ENCODE data around the gene AGT.
"Not testable (repeated sequence)": the region's sequence is repeated elsewhere in the genome, so short reads cannot be mapped to it uniquely, and the experiment has no call there.

The AGT gene

DNA sequence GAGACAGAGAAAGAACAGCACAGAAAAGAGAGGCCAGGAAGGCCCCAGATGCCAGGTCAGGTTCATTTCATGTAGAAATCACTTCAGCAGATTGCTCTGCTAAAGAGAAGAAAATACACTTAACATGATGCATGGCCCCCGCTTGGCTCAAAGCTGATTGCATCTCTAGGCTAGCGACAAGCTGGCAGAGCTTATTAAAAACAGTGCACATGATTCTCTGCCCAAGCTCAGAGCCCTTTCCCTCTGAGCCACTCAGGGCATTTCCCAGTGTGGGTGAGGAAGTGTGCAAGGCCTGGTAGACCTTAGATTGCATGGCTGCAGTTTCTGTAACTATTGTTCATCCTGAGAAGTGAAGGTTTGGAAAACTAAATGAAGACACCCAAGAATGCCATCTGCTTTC lies 30.0 kb upstream of the AGT start:
- no peak for DNase-seq

DNA sequence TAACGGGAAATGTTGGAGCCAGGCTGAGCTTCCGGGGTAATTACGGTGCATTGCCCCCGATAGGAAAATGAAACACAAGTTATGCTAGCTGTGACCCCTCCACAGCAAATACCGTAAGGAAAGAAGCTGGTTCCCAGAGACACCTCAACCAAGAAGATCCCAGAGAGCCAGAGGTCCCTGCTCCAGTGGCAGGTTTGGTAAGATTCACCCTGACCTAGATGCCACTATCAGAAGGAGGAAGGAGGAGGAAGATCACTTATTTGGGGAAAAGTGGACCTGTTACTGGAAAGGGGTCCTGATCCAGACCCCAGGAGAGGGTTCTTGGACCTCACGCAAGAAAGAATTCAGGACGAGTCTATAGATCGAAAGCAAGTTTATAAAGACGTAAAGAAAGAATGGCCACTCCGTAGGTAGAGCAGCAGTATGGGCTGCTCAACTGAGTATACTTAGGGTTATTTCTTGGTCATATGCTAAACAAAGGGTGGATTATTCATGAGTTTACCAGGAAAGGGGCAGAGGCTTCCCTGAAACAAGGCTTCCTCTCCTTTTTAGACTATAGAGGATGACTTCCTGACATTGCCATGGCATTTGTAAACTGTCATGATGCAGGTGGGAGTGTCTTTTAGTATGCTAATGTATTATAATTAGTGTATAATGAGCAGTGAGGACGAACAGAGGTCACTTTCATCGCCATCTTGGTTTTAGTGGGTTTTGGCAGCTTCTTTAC lies 25.8 kb upstream of the AGT start:
- no peak for DNase-seq

DNA sequence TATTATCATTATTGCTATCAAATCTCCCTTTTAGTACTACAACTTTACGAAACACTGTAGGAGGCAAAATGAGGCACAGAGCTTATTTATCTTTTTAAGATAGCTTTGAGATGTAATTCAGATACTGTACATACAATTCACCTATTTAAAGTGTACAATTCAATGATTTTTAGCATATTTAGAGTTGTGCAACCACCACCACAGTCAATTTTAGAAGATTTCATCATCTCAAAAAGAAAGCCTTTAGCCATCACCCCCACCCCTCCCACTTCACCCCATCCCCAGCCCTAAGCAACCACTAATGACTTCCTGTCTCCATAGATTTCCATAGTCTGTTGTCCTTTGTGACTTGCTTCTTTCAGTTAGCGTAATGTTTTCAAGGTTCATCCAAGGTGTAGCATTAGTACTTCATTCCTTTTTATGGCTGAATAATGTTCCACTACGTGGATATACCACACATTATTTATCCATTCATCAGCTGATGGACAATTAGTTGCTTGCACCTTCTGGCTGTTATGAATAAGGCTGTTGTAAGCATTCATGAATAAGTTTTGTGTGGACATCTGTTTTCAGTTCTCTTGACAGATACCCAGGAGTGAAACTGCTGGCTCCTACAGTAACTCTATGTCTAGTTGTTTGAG lies 23.8 kb upstream of the AGT start:
- DNase-seq, result no peak

DNA sequence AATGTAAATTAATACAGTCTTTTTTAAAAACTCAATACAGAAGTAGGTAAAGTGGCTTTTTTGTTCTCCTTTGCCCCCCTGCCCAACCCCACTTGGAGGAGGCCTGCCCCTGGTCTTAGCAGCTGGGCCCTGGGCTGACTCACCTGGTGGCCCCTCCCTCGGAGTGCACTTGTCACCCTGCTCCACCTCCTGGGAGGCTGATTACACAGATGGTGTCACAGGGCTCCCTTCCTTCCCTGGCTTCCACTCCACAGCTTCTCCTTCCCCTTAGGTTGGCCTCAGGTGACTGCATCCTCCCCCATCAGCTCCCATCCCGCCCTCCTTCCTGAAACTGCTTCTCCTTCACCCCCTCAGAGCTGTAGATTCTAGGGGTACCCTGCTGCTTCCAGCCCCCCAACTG lies 21.5 kb upstream of the AGT start:
- DNase-seq, result no peak

DNA sequence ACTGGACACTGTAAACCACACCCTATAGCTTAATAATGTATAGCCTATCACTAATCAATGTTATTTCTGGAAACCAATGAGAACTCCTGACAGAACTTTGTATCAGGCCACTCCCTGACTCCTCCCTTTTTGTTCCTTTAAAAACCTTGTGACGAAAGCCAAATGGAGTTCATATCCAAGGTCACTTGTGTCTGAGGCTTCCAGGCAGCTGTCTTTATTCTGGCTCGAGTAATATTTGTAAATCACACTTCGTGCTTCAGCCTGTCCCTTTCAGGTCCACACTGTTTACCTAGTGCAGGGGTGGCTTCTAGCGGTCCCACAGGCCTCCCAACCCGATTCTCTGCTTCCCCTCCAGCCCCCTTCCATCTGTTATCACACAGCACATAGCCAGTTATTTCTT lies 17.1 kb upstream of the AGT start:
- DNase-seq, result no peak

DNA sequence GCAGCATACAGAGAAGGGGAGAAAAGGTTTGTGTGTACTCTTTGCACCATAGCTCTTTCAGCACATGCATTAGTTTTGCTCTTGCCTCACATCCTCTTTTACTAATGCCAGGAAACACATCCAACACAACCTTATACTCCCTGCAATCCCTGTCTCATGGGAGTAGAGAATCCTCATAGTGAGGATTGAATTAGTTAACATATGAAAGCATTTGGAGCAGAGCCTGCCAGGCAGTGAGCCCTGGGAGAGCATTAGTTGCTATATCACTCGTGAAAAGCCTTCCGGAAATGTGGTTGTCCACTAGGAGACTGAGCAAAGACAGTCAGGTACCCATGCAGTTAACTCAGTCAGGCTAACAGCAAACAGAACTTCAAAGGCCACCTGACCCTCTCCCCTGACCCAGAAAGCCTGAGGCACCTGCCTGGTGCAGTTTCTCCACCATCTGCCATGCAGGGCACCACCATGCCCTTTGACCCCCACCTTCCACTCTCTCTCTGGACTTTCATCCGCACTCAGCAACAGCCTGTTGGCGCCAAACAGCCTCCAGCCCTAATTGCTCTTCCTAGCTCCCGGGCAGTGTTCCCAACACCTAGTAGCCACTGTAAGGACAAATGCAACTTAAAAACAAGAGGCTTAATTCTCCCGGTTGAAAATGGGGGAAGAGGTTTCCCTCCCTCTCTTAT lies 14.9 kb upstream of the AGT start:
- peak; percentile 61 for DNase-seq

DNA sequence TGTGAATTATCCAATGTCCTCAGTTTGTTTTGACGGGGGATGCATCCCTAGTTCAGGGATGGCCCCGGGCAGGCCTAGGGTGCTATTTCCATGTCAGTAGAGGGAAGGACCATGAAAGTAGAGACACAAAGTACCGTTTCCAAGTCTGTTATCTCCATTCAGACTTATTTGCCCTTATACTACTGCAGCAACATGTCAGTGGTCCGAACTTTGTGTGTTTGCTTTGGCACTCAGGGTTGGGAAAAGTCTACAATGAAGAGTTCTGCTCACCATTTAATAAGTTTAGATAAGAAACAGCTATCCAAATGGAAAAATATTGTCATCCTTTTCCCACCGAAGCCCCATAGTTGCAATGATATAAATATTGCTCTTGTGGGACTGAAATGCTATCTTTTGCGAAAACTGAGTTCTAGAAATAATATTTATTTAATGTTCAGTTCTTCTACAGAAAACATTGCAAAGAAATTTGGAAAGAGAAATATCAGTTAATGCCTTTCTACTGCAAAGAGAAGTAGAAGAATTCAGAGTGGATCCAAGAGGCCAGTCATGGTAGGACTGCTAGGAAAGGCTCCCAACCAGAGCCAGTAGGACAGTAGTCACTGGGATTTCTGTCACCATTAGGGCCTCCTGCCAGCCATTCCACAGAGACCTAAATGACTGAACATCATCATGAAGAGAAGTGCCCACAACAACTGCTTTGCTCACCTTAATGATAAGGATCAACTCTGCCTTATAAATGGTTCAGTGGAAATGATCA lies 11.5 kb upstream of the AGT start:
- no peak for DNase-seq

DNA sequence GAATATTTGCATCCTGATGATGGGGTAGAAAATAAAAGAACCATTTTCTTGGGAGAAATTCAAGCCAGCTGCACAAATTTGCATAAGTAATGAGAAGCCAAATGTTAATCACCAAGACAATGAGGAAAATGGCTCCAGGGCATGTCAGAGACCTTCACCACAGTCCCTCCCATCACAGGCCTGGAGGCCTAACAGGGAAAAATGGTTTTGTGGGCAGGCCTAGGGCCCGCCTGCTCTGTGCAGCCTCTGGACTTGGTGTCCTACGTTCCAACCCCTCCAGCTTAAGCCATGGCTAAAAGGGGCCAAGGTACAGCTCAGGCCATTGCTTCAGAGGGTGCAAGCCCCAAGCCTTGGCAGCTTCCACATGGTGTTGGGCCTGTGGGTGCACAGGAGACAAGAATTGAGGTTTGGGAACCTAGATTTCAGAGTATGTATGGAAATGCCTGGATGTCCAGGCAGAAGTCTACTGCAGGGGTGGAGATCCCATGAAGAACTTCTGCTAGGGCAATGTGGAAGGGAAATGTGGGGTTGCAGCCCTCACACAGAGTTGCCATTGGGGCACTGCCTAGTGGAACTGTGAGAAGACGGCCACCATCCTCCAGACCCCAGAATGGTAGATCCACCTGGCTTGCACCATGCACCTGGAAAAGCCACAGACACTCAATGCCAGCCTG lies 8.1 kb upstream of the AGT start:
- not testable (repeated sequence) for DNase-seq

DNA sequence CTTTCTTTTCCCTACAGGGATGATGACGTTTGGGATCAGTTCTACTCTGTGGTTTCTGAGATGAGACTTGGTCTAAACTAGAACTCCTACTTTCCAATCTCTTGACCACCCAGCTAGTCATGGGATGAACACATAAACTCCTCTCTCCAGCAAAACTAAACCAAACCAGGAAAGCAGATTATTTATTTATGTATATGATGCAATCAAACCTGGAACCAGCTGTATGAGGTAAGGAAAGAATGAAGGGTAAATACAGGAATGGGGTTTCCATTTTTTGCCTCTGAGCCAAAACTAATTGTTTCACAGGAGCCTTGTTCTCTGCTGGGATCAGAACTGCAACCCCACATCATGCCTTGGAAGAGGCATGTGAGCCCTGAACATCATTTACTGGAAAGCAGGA lies 3.3 kb upstream of the AGT start:
- peak; percentile 35 for DNase-seq

DNA sequence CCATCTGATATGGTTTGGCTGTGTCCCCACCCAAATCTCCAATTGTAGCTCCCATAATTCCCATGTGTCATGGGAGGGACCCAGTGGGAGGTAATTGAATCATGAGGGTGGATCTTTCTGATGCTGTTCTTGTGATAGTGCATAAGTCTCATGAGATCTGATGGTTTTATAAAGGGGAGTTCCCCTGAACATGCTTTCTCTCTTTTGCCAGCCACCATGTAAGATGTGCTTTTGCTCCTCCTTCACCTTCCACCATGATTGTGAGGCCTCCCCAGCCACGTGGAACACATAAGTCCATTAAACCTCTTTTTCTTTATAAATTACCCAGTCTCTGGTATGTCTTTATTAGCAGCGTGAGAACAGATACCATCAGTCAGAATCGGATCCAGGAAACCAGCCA lies 2.5 kb upstream of the AGT start:
- DNase-seq, result not testable (repeated sequence)

DNA sequence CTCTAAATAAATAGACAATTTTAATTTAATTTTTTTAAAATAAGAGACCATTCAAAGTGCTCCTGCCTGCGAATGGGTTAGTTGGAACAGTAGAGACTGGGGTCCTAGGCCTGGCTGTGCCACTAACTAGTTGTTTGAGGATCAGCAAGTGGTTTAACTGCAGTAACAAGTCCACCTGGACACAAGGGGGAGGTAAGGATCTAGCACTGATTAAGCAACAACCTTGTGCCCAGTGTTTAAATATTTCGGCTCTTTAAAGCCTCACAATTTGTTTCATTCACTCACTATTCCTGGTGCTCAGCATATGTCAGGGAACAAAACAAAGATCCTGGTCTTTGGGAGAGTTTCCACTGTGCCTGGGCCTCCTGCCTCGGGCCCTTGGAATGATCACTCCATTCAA lies 1.6 kb upstream of the AGT start:
- no peak for DNase-seq

DNA sequence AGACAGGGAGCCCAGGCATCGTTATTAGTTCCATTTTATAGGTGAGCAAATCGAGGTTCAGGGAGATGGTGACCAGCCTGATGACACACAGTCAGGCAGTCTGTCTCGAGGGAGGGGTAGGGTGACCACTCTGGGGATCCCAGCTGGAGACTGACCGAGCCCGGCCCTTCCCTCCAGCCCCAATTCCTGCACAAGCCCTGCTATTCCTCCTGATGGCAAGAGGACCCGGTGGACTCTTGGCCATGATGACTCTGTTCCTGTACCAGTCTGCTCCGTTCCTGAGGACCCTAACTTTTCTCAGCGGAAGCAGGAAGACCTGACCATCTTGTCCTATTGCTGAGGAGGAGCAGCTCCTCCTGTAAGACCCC lies 391 bp downstream of the AGT start:
- no peak for DNase-seq

DNA sequence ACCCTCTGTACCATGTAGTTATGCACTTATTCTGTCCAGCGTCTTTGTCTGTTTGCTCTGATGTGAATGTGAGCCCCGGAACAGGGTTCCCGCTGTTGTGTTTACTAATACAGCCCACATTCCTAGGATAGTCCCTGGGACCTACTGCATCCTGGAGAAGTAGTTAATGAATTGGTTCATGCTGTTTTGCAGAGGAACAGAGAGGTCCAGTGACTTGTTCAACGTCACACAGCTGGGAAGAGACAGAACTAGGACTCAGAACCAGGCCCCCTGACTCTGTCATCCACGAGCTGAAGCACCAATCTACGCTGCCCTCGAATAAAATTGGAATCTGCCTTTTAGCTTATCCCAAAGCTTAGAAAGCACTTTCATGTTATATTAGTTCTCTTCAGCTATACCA lies 784 bp downstream of the AGT start:
- DNase-seq, result no peak

DNA sequence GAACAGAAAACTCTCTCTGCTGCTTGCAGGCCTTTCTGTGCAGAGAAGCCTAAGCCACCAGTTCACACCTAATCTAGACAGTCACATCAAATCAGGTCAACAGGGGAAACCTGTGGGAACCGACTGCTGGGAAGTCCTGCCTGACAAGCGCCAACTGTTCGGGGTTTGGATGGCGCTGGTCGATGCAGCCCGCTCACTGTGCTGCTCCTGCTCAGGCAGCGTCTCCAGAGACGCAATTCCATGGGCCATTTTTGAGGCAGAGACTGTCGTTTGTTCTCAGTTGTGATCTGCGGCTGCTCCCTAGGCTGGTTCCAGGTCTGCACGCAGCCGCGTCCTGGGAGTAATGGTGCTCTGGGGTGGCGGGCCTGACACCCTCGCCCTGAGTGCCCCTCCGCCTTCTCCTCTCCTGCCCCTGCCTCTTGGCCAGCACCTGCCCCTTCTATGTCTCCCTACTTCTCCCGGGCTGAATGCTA lies 1.4 kb downstream of the AGT start:
- no peak for DNase-seq

DNA sequence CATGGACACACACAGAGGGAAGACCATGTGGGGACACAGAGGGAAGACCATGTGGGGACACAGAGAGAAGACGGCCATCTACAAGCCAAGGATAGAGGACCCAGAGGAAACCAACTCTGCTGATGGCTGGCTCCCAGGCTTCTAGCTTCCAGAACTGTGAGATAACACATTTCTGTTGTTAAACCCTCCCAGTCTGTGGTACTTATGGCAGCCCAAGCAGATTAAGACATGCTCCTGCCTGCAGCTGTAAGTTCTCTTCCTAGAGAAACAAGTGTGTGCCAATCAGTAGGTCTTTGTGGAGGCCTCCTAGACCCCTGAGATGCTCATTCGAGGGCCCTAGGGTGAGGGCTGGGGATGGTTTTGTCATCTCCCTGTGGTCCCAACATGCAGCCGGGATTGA lies 2.7 kb downstream of the AGT start:
- no peak for DNase-seq

DNA sequence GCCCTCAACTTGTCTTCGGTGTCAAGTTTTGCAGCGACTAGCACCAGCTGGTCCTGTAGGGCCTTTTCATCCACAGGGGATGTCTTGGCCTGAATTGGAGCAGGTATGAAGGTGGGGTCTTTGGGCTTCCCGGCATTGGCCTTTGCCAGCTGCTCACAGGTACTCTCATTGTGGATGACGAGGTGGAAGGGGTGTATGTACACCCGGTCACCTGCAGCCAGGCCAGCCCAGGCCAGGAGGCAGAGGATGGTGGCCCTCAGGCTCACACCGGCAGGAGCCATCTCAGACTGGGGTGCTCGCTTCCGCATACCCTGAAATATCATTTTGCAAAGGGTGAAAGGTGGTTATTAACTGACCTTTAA lies 3.4 kb downstream of the AGT start:
- no peak for DNase-seq

DNA sequence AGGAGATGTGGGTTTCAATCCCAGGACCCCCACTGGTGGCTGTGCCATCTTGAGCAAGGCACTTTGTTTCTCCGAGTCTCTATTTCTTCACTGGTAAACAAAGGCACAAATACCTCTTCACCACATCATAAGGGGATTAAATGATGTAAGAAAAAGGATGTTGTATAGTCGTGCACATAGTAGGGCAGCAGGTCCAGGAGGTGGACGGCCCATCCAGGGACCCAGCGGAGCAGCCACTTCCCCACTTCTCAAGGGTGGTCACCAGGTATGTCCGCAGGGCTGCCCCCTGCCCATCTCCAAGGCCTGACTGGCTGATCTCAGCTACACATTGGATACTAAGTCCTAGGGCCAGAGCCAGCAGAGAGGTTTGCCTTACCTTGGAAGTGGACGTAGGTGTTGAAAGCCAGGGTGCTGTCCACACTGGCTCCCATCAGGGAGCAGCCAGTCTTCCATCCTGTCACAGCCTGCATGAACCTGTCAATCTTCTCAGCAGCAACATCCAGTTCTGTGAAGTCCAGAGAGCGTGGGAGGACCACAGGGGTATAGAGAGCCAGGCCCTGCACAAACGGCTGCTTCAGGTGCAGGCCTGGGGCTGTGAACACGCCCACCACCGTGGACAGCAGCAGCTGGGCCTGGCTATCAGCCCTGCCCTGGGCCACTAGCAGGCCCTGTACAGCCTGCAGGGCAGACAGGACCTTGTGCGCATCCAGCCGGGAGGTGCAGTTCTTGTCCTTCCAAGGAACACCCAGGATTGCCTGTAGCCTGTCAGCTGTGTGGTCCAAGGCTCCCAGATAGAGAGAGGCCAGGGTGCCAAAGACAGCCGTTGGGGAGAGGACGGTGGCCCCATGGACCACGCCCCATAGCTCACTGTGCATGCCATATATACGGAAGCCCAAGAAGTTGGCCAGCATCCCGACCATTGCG lies 4.0 kb downstream of the AGT start:
- DNase-seq, result no peak

DNA sequence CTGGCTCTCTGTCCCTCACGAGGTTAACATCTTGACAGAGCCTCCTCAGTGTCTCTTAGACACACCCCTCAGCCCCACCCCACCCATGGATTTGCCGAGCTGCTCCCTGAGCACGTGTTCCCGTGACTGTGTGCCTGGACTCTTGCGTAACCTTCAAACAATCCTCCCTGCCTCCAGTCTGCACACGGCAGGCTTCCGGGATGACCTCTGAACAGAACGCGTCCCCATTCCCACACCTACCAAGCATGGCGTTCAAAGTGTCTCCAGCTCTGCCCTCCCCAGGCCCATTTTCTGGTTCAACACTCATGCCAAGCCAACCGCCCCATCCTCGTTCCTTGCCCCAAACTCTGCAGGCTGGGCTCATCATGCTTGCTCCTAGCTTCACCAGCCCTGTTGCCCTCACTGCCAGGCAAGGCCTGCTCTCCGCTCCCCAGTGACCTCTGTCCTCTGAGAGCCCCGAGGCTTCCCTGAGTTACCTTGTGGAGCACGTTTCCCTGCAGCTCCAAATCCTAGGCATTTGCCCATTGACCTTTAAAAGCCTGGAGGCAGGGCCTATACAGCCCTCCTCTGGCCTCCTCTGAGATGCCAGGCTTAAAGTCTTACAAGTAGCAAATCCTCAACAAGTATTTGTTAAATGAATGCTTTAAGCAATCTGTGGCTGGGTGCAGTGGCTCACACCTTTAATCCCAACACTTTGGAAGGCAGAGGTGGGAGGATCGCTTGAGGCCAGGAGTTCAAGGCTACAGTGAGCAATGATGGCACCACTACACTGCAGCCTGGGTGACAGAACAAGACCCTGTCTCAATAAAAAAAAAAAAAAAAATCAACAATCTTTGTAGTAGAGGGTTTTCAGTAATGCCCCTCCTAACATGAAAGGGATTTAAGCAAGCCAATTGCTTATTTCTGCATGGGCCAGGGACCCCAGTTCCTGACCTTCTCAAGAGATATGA lies 5.0 kb downstream of the AGT start:
- DNase-seq, result no peak

DNA sequence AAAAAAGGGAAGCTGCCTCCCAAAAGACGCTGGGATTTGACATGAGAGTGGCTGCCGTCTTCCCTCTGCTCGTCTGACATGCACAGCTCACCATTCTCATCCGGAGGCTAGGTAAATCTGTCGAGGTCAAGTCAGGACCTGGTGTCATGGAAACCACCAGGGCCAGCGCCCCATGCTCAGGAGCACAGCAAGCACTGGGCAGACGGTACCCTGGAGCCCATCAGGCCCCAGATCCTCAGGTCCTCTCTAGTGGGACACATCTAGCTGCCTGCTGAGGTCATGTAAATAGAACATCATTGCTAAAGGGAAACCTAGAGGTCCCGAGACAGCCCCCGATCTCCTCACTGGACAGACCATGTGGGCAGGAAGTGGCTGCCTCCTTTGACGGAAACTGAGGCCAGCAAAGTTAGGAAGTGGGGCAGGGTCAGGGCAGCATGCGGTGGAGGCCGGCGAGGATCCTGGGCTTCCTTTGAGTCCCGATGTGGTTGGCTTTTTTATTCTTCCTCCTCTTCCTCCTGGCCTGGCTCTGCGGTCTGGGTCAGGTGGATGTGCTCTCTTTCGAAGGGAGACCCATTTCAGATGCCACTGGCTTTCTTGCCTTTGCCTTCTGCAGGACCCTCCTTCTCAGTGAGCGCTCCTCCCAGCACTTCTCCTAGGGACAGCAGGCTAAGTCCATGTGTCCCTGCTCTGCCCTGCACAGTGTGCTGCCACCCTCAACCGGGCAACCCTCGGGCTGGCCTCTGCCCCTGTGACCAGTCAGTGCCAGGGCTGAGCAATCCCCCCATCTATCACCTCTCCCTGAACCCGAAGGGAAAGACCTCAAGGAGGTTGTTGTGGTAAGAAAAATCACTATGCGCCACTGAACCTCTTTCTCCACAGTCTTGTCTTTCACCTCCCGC lies 5.9 kb downstream of the AGT start:
- DNase-seq, result no peak
